Astrocyte (in vitro differentiated cells and primary cell): Measurements from ENCODE around the gene HSD17B11. TPM values are rescaled to one million over a fixed set of nuclear protein-coding genes. Genes with fewer than 3 reads are reported as not detected.

Experiments
- DNase-seq: peaks from one replicate; pipeline ENCODE4 v3.0.0-alpha.2; 2010; ENCODE audit warnings: low read depth
- FAIRE-seq: peaks from 2 replicates; lab custom pipeline; 2011; peaks lifted over from hg19 to GRCh38; lab: Jason Lieb, UNC
- H2AFZ ChIP-seq: 2 replicates; pipeline ENCODE4 v1.6.0; 2012; ENCODE audit warnings: low read depth, low read length, inconsistent platforms
- H3K27ac ChIP-seq: 2 replicates; pipeline ENCODE4 v1.5.1; 2011; ENCODE audit warnings: low read depth, low read length, inconsistent platforms
- H3K27me3 ChIP-seq: 2 replicates; pipeline ENCODE4 v1.6.0; 2011; ENCODE audit warnings: low read length, inconsistent platforms; ENCODE audit not compliant: insufficient read depth
- H3K36me3 ChIP-seq: 2 replicates; pipeline ENCODE4 v1.5.1; 2011; ENCODE audit warnings: low read length, inconsistent platforms; ENCODE audit not compliant: insufficient read depth
- H3K4me1 ChIP-seq: 2 replicates; pipeline ENCODE4 v1.5.1; 2011; ENCODE audit warnings: low read length, inconsistent platforms; ENCODE audit not compliant: insufficient read depth
- H3K4me2 ChIP-seq: 2 replicates; pipeline ENCODE4 v1.6.0; 2012; ENCODE audit warnings: low read length, inconsistent platforms
- H3K4me3 ChIP-seq: 2 replicates; pipeline ENCODE4 v1.5.1; 2011; ENCODE audit warnings: low read depth, mild to moderate bottlenecking, low read length, inconsistent platforms; ENCODE audit not compliant: insufficient read depth
- H3K79me2 ChIP-seq: 2 replicates; pipeline ENCODE4 v1.6.0; 2012; ENCODE audit warnings: mild to moderate bottlenecking, low read length, inconsistent platforms; ENCODE audit not compliant: insufficient read depth
- H3K9ac ChIP-seq: 2 replicates; pipeline ENCODE4 v1.6.0; 2012; ENCODE audit warnings: mild to moderate bottlenecking, low read length, inconsistent platforms
- H3K9me3 ChIP-seq: 2 replicates; pipeline ENCODE4 v1.5.1; 2012; ENCODE audit warnings: low read depth, mild to moderate bottlenecking, low read length, inconsistent platforms; ENCODE audit not compliant: insufficient read depth
- H4K20me1 ChIP-seq: 2 replicates; pipeline ENCODE4 v1.6.0; 2012; ENCODE audit warnings: low read length, inconsistent platforms; ENCODE audit not compliant: insufficient read depth
- H3K27ac Mint-ChIP-seq: one replicate; pipeline ENCODE4 v1.8.0; 2021; ENCODE audit warnings: mild to moderate bottlenecking, mixed read lengths; ENCODE audit not compliant: unreplicated experiment
- H3K27me3 Mint-ChIP-seq: one replicate; pipeline ENCODE4 v1.8.0; 2021; ENCODE audit warnings: low read depth, mixed read lengths; ENCODE audit not compliant: unreplicated experiment
- H3K36me3 Mint-ChIP-seq: one replicate; pipeline ENCODE4 v1.8.0; 2021; ENCODE audit warnings: low read depth, mixed read lengths; ENCODE audit not compliant: unreplicated experiment
- H3K4me1 Mint-ChIP-seq: one replicate; pipeline ENCODE4 v1.8.0; 2021; ENCODE audit warnings: low read depth, mixed read lengths; ENCODE audit not compliant: unreplicated experiment
- H3K4me3 Mint-ChIP-seq: one replicate; pipeline ENCODE4 v1.8.0; 2021; ENCODE audit warnings: mild to moderate bottlenecking, moderate library complexity, mixed read lengths; ENCODE audit not compliant: unreplicated experiment
- H3K9me3 Mint-ChIP-seq: one replicate; pipeline ENCODE4 v1.8.0; 2021; ENCODE audit warnings: mild to moderate bottlenecking, mixed read lengths; ENCODE audit not compliant: unreplicated experiment
- CTCF ChIP-seq: IDR thresholded peaks from 2 replicates; pipeline ENCODE4 v1.5.1; 2011; ENCODE audit warnings: low read depth, mild to moderate bottlenecking, inconsistent platforms, low read length, moderate library complexity; ENCODE audit not compliant: insufficient read depth
- EZH2 ChIP-seq: IDR thresholded peaks from 2 replicates; pipeline ENCODE4 v1.6.1; 2012; ENCODE audit warnings: mild to moderate bottlenecking, low read length, inconsistent platforms; ENCODE audit not compliant: insufficient read depth
- total RNA-seq: library from RNA; stranded (reverse); gene quantifications from 2 replicates; pipeline ENCODE4 v1.2.1, GENCODE V29; 2021

The HSD17B11 gene
- total RNA-seq, 1 donor from 2014 or later, result 34.0 TPM

- H3K4me1 ChIP-seq, result no peaks in the 10 kb centered on the region
- H2AFZ ChIP-seq, result no peak overlapping the region
- TF ChIP-seq CTCF, result no peak
- TF ChIP-seq EZH2, result no peak
- H4K20me1 ChIP-seq, result no peaks in the 10 kb centered on the region
- no peaks in the 10 kb centered on the region for H3K36me3 Mint-ChIP-seq
- H3K27ac Mint-ChIP-seq, result no peak overlapping the region
- no peaks in the 10 kb centered on the region for H3K27me3 ChIP-seq
- H3K4me3 ChIP-seq, result no peak overlapping the region
- no peak overlapping the region for H3K9ac ChIP-seq
- H3K27ac ChIP-seq, result no peak overlapping the region
- H3K9me3 ChIP-seq, result no peaks in the 10 kb centered on the region
- no peak overlapping the region for H3K4me2 ChIP-seq
- no peaks in the 10 kb centered on the region for H3K4me1 Mint-ChIP-seq
- H3K4me3 Mint-ChIP-seq, result no peak overlapping the region
- FAIRE-seq (no peak), DNase-seq (no peak)
- H3K9me3 Mint-ChIP-seq, result no peaks in the 10 kb centered on the region
- no peaks in the 10 kb centered on the region for H3K27me3 Mint-ChIP-seq
- no peaks in the 10 kb centered on the region for H3K36me3 ChIP-seq
- no peaks in the 10 kb centered on the region for H3K79me2 ChIP-seq
These were observed 77.2 kb downstream of the HSD17B11 start for GRCh38 chr4:87313756-87314155.

- DNase-seq (no peak), FAIRE-seq (no peak)
- no peak overlapping the region for H3K27ac ChIP-seq
- no peaks in the 10 kb centered on the region for H3K36me3 ChIP-seq
- H4K20me1 ChIP-seq, result no peaks in the 10 kb centered on the region
- no peaks in the 10 kb centered on the region for H3K4me1 ChIP-seq
- H3K36me3 Mint-ChIP-seq, result no peaks in the 10 kb centered on the region
- no peak overlapping the region for H3K4me3 Mint-ChIP-seq
- H3K4me3 ChIP-seq, result no peak overlapping the region
- H3K4me2 ChIP-seq, result no peak overlapping the region
- no peak overlapping the region for H3K27ac Mint-ChIP-seq
- no peaks in the 10 kb centered on the region for H3K27me3 Mint-ChIP-seq
- H3K9ac ChIP-seq, result no peak overlapping the region
- no peak overlapping the region for H2AFZ ChIP-seq
- H3K4me1 Mint-ChIP-seq, result no peaks in the 10 kb centered on the region
- no peaks in the 10 kb centered on the region for H3K79me2 ChIP-seq
- H3K9me3 ChIP-seq, result no peaks in the 10 kb centered on the region
- TF ChIP-seq CTCF (no peak), EZH2 (no peak)
- H3K9me3 Mint-ChIP-seq, result no peaks in the 10 kb centered on the region
- no peaks in the 10 kb centered on the region for H3K27me3 ChIP-seq
These were observed 79.3 kb downstream of the HSD17B11 start for GRCh38 chr4:87311684-87312083.

- no peaks in the 10 kb centered on the region for H3K79me2 ChIP-seq
- no peaks in the 10 kb centered on the region for H3K4me1 ChIP-seq
- Mint-ChIP-seq H3K27ac (no peak overlapping the region), H3K27me3 (no peaks in the 10 kb centered on the region), H3K4me1 (no peaks in the 10 kb centered on the region), H3K9me3 (no peaks in the 10 kb centered on the region), H3K36me3 (no peaks in the 10 kb centered on the region), H3K4me3 (no peak overlapping the region)
- no peaks in the 10 kb centered on the region for H3K27me3 ChIP-seq
- DNase-seq (peak; percentile 20), FAIRE-seq (peak; percentile 68)
- H4K20me1 ChIP-seq, result no peaks in the 10 kb centered on the region
- no peak overlapping the region for H3K4me2 ChIP-seq
- no peak overlapping the region for H3K9ac ChIP-seq
- H3K9me3 ChIP-seq, result no peaks in the 10 kb centered on the region
- H3K36me3 ChIP-seq, result no peaks in the 10 kb centered on the region
- H2AFZ ChIP-seq, result peak overlapping the region; percentile 34
- no peak overlapping the region for H3K4me3 ChIP-seq
- TF ChIP-seq EZH2 (no peak), CTCF (no peak)
- H3K27ac ChIP-seq, result no peak overlapping the region
These were observed 80.2 kb downstream of the HSD17B11 start for GRCh38 chr4:87310691-87311335.
